GM12873 (cell line): ENCODE measurements around the gene RASGEF1B.

Experiments
- TF ChIP-seq, protein P1 (sequence below): IDR thresholded peaks from 2 replicates; pipeline ENCODE4 v1.5.1; 2012; ENCODE audit warnings: low read depth, mild to moderate bottlenecking, moderate library complexity, low read length, control low read depth; ENCODE audit not compliant: insufficient read depth; ENCODE audit errors: missing control alignments

Gene RASGEF1B

DNA sequence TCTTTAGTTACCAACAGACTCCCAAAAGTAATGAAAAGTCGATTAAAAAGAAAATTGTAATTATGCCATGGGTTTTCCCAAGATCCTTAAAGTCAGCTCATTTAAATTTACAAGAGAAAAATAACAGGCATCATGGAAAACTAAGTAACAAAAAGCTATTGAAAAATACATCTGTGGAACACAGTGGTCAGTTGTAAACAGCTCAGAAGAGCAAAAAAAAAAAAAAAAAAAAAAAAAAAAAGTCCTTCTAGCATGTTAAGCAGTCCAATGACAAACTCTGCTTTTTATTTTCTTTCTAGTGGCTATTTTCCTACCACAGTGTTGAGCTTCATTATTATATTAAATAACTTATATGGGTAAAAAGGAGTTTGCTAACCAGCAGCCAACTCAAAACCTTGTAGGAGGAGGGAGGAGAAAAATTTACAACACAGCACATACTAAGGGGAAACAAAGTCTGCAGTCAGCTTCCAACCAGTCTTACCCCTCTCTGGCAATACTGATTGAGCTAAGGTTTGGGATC, 44.9 kb downstream of the RASGEF1B start:
- TF ChIP-seq, protein P1, sequence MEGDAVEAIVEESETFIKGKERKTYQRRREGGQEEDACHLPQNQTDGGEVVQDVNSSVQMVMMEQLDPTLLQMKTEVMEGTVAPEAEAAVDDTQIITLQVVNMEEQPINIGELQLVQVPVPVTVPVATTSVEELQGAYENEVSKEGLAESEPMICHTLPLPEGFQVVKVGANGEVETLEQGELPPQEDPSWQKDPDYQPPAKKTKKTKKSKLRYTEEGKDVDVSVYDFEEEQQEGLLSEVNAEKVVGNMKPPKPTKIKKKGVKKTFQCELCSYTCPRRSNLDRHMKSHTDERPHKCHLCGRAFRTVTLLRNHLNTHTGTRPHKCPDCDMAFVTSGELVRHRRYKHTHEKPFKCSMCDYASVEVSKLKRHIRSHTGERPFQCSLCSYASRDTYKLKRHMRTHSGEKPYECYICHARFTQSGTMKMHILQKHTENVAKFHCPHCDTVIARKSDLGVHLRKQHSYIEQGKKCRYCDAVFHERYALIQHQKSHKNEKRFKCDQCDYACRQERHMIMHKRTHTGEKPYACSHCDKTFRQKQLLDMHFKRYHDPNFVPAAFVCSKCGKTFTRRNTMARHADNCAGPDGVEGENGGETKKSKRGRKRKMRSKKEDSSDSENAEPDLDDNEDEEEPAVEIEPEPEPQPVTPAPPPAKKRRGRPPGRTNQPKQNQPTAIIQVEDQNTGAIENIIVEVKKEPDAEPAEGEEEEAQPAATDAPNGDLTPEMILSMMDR: no peak

DNA sequence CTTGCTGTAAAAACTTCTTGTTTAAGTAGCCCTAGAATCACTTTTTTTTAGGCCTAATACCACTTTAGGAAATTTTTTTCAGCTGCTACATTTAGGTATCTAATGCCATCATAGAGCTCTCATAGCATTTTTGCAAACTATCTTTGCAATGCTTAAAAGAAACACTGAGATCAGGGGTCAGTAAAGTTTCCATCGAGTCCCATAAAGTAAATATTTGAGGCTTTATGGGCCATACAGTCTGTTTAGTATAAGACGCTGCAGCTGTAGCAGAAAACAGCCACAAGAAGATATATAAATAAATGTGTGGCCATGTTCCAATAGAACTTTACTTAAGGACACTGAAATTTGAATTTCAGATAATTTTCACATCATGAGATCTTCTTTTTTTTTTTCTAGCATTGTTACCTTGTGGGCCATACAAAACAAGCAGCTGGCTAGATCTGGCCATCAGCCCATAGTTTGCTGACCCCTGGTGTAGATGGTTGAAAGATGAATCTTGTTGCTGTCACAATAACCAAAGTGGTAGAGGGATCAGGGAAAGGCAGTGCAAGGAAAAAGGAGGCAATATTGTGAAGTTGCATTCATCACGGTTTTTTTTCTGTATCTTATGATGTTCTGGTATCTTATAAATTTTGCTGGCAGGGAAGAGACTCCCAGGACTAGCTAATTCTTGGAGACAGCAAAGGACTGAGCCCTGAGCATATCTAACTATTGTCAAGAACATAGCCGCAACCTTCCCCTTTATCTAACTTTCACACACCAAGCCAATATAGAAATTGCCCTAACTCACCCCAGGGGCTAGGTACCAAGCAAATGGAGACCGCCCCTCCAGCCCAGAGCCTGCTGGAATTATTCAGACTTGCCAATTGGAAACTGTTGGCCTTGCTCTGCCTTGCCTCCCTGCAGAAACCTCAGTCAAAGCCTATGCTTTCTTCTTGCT, 46.6 kb downstream of the RASGEF1B start:
- TF ChIP-seq, protein P1: no peak

- TF ChIP-seq, protein P1: no peak
These were observed 47.4 kb downstream of the RASGEF1B start for GRCh38 chr4:81424336-81424735.

DNA sequence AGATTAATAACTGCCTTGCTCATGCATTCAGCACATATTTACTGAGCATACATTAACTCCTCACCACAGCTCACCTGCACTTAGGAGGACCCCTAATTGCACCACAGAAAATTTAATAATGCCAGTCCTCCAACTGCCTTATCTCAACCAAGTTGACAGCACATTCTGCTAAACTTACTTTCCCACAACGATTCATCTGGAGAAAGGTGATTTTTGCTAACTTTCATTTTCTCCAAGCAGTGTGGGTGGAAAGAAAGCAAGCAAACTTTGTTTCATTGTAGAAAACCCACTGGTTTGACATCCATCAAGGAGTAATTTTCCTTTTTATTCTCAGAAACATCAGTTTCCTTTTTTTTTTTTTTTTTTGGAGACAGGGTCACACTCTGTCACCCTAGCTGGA, 49.1 kb downstream of the RASGEF1B start:
- TF ChIP-seq, protein P1: no peak

GRCh38 chr4:81421346-81422218, 50.1 kb downstream of the RASGEF1B start:
- TF ChIP-seq, protein P1: no peak

- TF ChIP-seq, protein P1: no peak
These were observed 53.1 kb downstream of the RASGEF1B start for GRCh38 chr4:81418572-81418971.
